Measurements from ENCODE around the gene RETREG3. TPM values are rescaled to one million over a fixed set of nuclear protein-coding genes. Genes with fewer than 3 reads are reported as not detected.
"Not testable (repeated sequence)": the region's sequence is repeated elsewhere in the genome, so short reads cannot be mapped to it uniquely, and the experiment has no call there.

RETREG3 gene
- total RNA-seq, 1 donor from 2014 or later, result 47.5 TPM

GRCh38 chr17:42543190-42544079 is 65.7 kb downstream of the RETREG3 start:
- Histone ChIP-seq H3K4me3 (ENCODE audit: low read length in 3 of 3) (peak overlapping the region in 2 of 3 donors; percentile 54 to 55), H3K9me3 (ENCODE audit: control insufficient read depth in 3 of 3, low read length in 3 of 3) (no peaks in the 10 kb centered on the region), H3K27ac (ENCODE audit: low read depth, low read length) (peak overlapping the region; percentile 80), H3K4me1 (ENCODE audit: control insufficient read depth in 3 of 3, insufficient read depth in 3 of 3, low read length in 3 of 3) (peaks cover 15 to 21% (median 21%) of the 10 kb centered on the region in 3 donors), H3K9ac (ENCODE audit: low read depth in 1 of 3, low read length in 3 of 3) (peak overlapping the region; percentile 65 to 78 (median 72)), H3K36me3 (ENCODE audit: control insufficient read depth in 3 of 3, insufficient read depth in 3 of 3, low read length in 3 of 3) (peaks cover 22 to 33% (median 30%) of the 10 kb centered on the region in 3 donors), H3K27me3 (ENCODE audit: control insufficient read depth in 3 of 3, insufficient read depth in 3 of 3, low read length in 3 of 3) (no peaks in the 10 kb centered on the region)

DNA sequence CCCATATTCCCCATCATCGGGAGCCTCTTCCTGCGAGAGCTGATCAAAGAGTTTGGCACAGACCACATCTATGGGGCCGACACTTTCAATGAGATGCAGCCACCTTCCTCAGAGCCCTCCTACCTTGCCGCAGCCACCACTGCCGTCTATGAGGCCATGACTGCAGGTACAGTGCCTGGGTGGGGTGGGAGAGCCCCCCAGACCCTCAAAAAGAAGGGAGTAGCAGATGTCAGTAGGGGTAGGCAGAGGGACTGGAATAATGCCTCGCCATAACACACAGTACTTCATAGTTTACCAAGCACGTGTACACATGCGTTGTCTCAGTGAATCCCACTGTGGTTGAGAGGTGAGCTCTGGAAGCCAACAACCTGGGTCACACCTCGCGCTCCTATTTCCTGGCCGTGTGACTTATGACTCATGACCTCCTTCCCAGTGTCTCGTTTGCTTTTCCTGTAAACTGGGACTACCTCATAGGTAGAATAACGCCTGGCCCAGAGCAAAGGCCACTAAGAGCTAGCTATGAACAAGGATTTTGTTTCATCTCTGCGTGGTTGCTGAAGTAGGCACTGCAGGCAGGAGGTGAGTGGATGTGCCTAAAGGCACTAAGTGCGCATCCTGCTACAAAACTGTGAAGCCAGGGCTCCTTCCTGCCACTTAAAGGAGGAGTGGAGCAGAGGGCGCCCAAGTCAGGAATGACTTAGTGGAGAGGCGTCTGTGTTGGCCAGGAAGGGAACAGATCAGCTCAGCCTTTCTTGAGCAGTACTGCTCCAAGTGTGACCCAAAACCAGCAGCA is 67.9 kb downstream of the RETREG3 start:
- H3K27me3 ChIP-seq (ENCODE audit: control insufficient read depth in 3 of 3, insufficient read depth in 3 of 3, low read length in 3 of 3), result no peaks in the 10 kb centered on the region
- no peak overlapping the region for H3K4me3 ChIP-seq (ENCODE audit: low read length in 3 of 3)
- no peaks in the 10 kb centered on the region for H3K9me3 ChIP-seq (ENCODE audit: control insufficient read depth in 3 of 3, low read length in 3 of 3)
- peaks cover 26 to 36% (median 27%) of the 10 kb centered on the region in 3 donors for H3K4me1 ChIP-seq (ENCODE audit: control insufficient read depth in 3 of 3, insufficient read depth in 3 of 3, low read length in 3 of 3)
- H3K36me3 ChIP-seq (ENCODE audit: control insufficient read depth in 3 of 3, insufficient read depth in 3 of 3, low read length in 3 of 3), result peaks cover 25 to 39% (median 31%) of the 10 kb centered on the region in 3 donors
- H3K9ac ChIP-seq (ENCODE audit: low read depth in 1 of 3, low read length in 3 of 3), result no peak overlapping the region
- H3K27ac ChIP-seq (ENCODE audit: low read depth, low read length), result no peak overlapping the region

DNA sequence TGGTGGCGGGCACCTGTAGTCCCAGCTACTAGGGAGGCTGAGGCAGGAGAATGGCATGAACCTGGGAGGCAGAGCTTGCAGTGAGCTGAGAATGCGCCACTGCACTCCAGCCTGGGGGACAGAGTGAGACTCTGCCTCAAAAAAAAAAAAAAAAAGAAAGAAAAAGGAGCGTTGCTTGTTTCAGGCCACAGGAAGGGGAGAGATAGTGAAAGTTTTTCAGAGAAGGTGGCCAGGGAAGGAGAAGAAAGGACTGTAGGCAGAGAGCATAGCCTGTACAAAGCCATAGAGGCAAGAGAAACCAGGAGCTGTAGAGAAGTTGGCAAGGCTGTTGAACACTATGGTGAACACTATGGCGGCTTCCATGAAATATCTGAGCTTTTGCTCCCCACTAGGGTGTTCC is 68.6 kb downstream of the RETREG3 start:
- H3K9ac ChIP-seq (ENCODE audit: low read depth in 1 of 3, low read length in 3 of 3); H3K27me3 ChIP-seq (ENCODE audit: control insufficient read depth in 3 of 3, insufficient read depth in 3 of 3, low read length in 3 of 3); H3K27ac ChIP-seq (ENCODE audit: low read depth, low read length); H3K9me3 ChIP-seq (ENCODE audit: control insufficient read depth in 3 of 3, low read length in 3 of 3); H3K4me3 ChIP-seq (ENCODE audit: low read length in 3 of 3): not testable (repeated sequence)
- Histone ChIP-seq H3K36me3 (ENCODE audit: control insufficient read depth in 3 of 3, insufficient read depth in 3 of 3, low read length in 3 of 3) (peaks cover 25 to 39% (median 31%) of the 10 kb centered on the region in 3 donors), H3K4me1 (ENCODE audit: control insufficient read depth in 3 of 3, insufficient read depth in 3 of 3, low read length in 3 of 3) (peaks cover 29 to 39% (median 30%) of the 10 kb centered on the region in 3 donors)

- H3K9ac ChIP-seq (ENCODE audit: low read depth in 1 of 3, low read length in 3 of 3), result no peak overlapping the region
- H3K4me1 ChIP-seq (ENCODE audit: control insufficient read depth in 3 of 3, insufficient read depth in 3 of 3, low read length in 3 of 3), result peaks cover 24 to 34% (median 27%) of the 10 kb centered on the region in 3 donors
- H3K4me3 ChIP-seq (ENCODE audit: low read length in 3 of 3), result no peak overlapping the region
- no peaks in the 10 kb centered on the region for H3K9me3 ChIP-seq (ENCODE audit: control insufficient read depth in 3 of 3, low read length in 3 of 3)
- no peak overlapping the region for H3K27ac ChIP-seq (ENCODE audit: low read depth, low read length)
- peaks cover 25 to 39% (median 31%) of the 10 kb centered on the region in 3 donors for H3K36me3 ChIP-seq (ENCODE audit: control insufficient read depth in 3 of 3, insufficient read depth in 3 of 3, low read length in 3 of 3)
- no peaks in the 10 kb centered on the region for H3K27me3 ChIP-seq (ENCODE audit: control insufficient read depth in 3 of 3, insufficient read depth in 3 of 3, low read length in 3 of 3)
These were observed 70.7 kb downstream of the RETREG3 start for GRCh38 chr17:42538482-42538881.

DNA sequence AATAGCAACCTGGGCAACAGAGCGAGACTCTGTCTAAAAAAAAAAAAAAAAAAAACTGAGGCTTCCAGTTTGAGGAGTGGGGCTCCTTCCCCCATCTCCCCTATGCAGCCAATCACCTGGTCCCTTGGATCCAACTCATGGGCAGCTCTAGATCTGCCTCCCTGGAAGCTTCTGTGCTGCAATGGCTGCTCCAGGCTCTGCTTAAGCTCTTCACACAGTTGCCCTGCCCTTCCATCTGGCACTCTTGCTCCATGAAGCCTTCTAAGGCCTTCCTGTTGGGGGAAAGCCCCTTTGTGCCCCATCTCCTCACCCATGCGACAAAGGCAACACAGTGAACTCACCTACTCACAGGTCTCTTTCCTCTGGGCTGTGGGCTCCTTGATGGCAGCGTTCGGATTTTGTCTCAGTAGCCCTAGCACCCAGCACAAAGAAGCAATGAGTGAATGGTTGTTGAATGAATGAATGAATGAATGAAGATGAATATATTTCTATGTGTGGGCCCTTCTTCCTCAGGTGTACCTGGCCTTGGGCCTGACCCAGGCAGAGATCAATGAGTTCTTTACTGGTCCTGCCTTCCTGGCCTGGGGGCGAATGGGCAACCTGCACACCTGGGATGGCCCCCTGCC is 71.2 kb downstream of the RETREG3 start:
- H3K4me3 ChIP-seq (ENCODE audit: low read length in 3 of 3), result no peak overlapping the region

GRCh38 chr17:42537156-42537805 is 71.9 kb downstream of the RETREG3 start:
- Histone ChIP-seq H3K9me3 (ENCODE audit: control insufficient read depth in 3 of 3, low read length in 3 of 3) (no peaks in the 10 kb centered on the region), H3K4me1 (ENCODE audit: control insufficient read depth in 3 of 3, insufficient read depth in 3 of 3, low read length in 3 of 3) (peaks cover 17 to 26% (median 21%) of the 10 kb centered on the region in 3 donors), H3K27me3 (ENCODE audit: control insufficient read depth in 3 of 3, insufficient read depth in 3 of 3, low read length in 3 of 3) (no peaks in the 10 kb centered on the region), H3K27ac (ENCODE audit: low read depth, low read length) (peak overlapping the region; percentile 74), H3K9ac (ENCODE audit: low read depth in 1 of 3, low read length in 3 of 3) (peak overlapping the region in 2 of 3 donors; percentile 79 to 90), H3K36me3 (ENCODE audit: control insufficient read depth in 3 of 3, insufficient read depth in 3 of 3, low read length in 3 of 3) (peaks cover 20 to 30% (median 24%) of the 10 kb centered on the region in 3 donors), H3K4me3 (ENCODE audit: low read length in 3 of 3) (peak overlapping the region; percentile 81 to 86 (median 81))

More for the DNA sequence above, 71.2 kb downstream of the RETREG3 start:
- Histone ChIP-seq H3K36me3 (ENCODE audit: control insufficient read depth in 3 of 3, insufficient read depth in 3 of 3, low read length in 3 of 3) (peaks cover 25 to 36% (median 30%) of the 10 kb centered on the region in 3 donors), H3K27ac (ENCODE audit: low read depth, low read length) (no peak overlapping the region), H3K9me3 (ENCODE audit: control insufficient read depth in 3 of 3, low read length in 3 of 3) (no peaks in the 10 kb centered on the region), H3K27me3 (ENCODE audit: control insufficient read depth in 3 of 3, insufficient read depth in 3 of 3, low read length in 3 of 3) (no peaks in the 10 kb centered on the region), H3K4me1 (ENCODE audit: control insufficient read depth in 3 of 3, insufficient read depth in 3 of 3, low read length in 3 of 3) (peaks cover 18 to 29% (median 21%) of the 10 kb centered on the region in 3 donors), H3K9ac (ENCODE audit: low read depth in 1 of 3, low read length in 3 of 3) (no peak overlapping the region)

DNA sequence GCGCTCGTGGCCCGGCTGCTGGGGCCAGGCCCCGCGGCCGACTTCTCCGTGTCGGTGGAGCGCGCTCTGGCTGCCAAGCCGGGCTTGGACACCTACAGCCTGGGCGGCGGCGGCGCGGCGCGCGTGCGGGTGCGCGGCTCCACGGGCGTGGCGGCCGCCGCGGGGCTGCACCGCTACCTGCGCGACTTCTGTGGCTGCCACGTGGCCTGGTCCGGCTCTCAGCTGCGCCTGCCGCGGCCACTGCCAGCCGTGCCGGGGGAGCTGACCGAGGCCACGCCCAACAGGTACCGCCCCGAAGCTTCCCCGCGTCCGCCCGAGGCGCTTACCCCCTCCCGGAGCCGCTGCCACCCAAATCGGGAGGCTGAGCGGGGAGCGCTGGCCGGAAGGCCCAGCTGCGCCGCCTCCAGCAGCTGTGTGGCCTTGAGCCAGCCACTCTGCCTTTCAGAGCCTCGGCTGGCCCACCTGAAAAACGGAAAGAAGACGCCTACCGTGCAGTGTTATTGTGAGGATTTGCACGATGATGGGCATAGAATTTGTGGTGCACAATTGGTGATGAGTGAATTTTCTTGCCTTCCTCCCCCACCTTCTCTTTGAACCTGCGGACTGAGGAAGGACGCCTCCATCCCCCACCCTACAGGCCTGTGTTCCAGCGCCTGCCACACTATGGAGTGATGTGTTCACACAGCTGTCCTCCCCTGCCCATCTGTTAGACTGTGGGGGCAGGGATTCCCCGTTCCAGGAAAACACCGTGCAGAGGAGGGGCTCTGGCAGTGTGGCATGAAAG is 72.6 kb downstream of the RETREG3 start:
- peak overlapping the region; percentile 81 to 86 (median 81) for H3K4me3 ChIP-seq (ENCODE audit: low read length in 3 of 3)
- peaks cover 20 to 26% (median 23%) of the 10 kb centered on the region in 3 donors for H3K4me1 ChIP-seq (ENCODE audit: control insufficient read depth in 3 of 3, insufficient read depth in 3 of 3, low read length in 3 of 3)
- H3K27me3 ChIP-seq (ENCODE audit: control insufficient read depth in 3 of 3, insufficient read depth in 3 of 3, low read length in 3 of 3), result no peaks in the 10 kb centered on the region
- peak overlapping the region; percentile 92 for H3K27ac ChIP-seq (ENCODE audit: low read depth, low read length)
- peaks cover 19 to 25% (median 22%) of the 10 kb centered on the region in 3 donors for H3K36me3 ChIP-seq (ENCODE audit: control insufficient read depth in 3 of 3, insufficient read depth in 3 of 3, low read length in 3 of 3)
- H3K9ac ChIP-seq (ENCODE audit: low read depth in 1 of 3, low read length in 3 of 3), result peak overlapping the region; percentile 68 to 90 (median 79)
- no peaks in the 10 kb centered on the region for H3K9me3 ChIP-seq (ENCODE audit: control insufficient read depth in 3 of 3, low read length in 3 of 3)

- peak within 1 kb of the TSS; percentile 92 for H3K27ac ChIP-seq (ENCODE audit: low read depth, low read length)
These were observed 73.2 kb downstream of the RETREG3 start, which contains the start of gene NAGLU for GRCh38 chr17:42536048-42536371. TSS of gene NAGLU (plus strand) at chr17:42536241. CDS start at chr17:42536273, 32 bp downstream.

More at GRCh38 chr17:42536048-42536371, 73.2 kb downstream of the RETREG3 start, which contains the start of gene NAGLU:
- peaks cover 14 to 19% (median 16%) of the 10 kb centered on the region in 3 donors for H3K36me3 ChIP-seq (ENCODE audit: control insufficient read depth in 3 of 3, insufficient read depth in 3 of 3, low read length in 3 of 3)
- peak within 1 kb of the TSS; percentile 81 to 86 (median 81) for H3K4me3 ChIP-seq (ENCODE audit: low read length in 3 of 3)
- H3K4me1 ChIP-seq (ENCODE audit: control insufficient read depth in 3 of 3, insufficient read depth in 3 of 3, low read length in 3 of 3), result peaks cover 25 to 29% (median 27%) of the 10 kb centered on the region in 3 donors
- peak within 1 kb of the TSS; percentile 69 to 90 (median 79) for H3K9ac ChIP-seq (ENCODE audit: low read depth in 1 of 3, low read length in 3 of 3)
- H3K9me3 ChIP-seq (ENCODE audit: control insufficient read depth in 3 of 3, low read length in 3 of 3), result no peaks in the 10 kb centered on the region
- H3K27me3 ChIP-seq (ENCODE audit: control insufficient read depth in 3 of 3, insufficient read depth in 3 of 3, low read length in 3 of 3), result no peaks in the 10 kb centered on the region

All from skeletal muscle tissue (tissue), 4 donors.